Activated CD8-positive, alpha-beta T cell treated with anti-CD3 and anti-CD28 coated beads for 36 hours (primary cell): ENCODE results near the gene SIGLEC10. TPM values are rescaled to one million over a fixed set of nuclear protein-coding genes. Genes with fewer than 3 reads are reported as not detected.

Experiments used
- ATAC-seq: fragments of 200-7000 bp; cut with Tn5 transposase; one replicate; pipeline ENCODE4 v1.10.0; 2021; ENCODE audit warnings: mild to moderate bottlenecking, moderate library complexity
- CTCF ChIA-PET: fragments of 350-600 bp; sonication (Branson Sonifier 250); formaldehyde crosslinking; loops from one replicate; lab custom pipeline; 2021; ENCODE audit warnings: antibody characterized with exemption; lab: Charles Lee
- POLR2A ChIA-PET: fragments of 350-600 bp; sonication (Branson Sonifier 250); formaldehyde crosslinking; loops from one replicate; lab custom pipeline; 2021; ENCODE audit warnings: antibody characterized with exemption; lab: Charles Lee
- DNase-seq: peaks from one replicate; pipeline ENCODE4 v3.0.0-alpha.2; 2020
- H3K27ac Mint-ChIP-seq: one replicate; pipeline ENCODE4 v1.8.0; 2021; ENCODE audit warnings: mild to moderate bottlenecking, mixed read lengths
- H3K27me3 Mint-ChIP-seq: one replicate; pipeline ENCODE4 v1.8.0; 2021; ENCODE audit warnings: mixed read lengths
- H3K36me3 Mint-ChIP-seq: one replicate; pipeline ENCODE4 v1.8.0; 2021; ENCODE audit warnings: low read depth, mixed read lengths
- H3K4me1 Mint-ChIP-seq: one replicate; pipeline ENCODE4 v1.8.0; 2021; ENCODE audit warnings: low read depth, mixed read lengths
- H3K4me3 Mint-ChIP-seq: one replicate; pipeline ENCODE4 v1.8.0; 2021; ENCODE audit warnings: mild to moderate bottlenecking, moderate library complexity, mixed read lengths
- H3K9me3 Mint-ChIP-seq: one replicate; pipeline ENCODE4 v1.8.0; 2021; ENCODE audit warnings: mixed read lengths
- CTCF ChIP-seq: fragments of 200-600 bp; IDR thresholded peaks from one replicate; pipeline ENCODE4 v1.8.0; 2022; ENCODE audit warnings: antibody characterized with exemption, mild to moderate bottlenecking
- intact Hi-C: fragments of 100-400 bp; cut with micrococcal nuclease; formaldehyde crosslinking; loops from one replicate; pipeline ENCODE4 v1.10.0; 2022
- total RNA-seq, 2 experiments: library from RNA; stranded (reverse); gene quantifications; one replicate each; pipeline ENCODE4 v1.2.3, GENCODE V29; 2021

Gene SIGLEC10
- total RNA-seq, 2 experiments from 2014 or later: 0.32 TPM; not detected in 1

DNA sequence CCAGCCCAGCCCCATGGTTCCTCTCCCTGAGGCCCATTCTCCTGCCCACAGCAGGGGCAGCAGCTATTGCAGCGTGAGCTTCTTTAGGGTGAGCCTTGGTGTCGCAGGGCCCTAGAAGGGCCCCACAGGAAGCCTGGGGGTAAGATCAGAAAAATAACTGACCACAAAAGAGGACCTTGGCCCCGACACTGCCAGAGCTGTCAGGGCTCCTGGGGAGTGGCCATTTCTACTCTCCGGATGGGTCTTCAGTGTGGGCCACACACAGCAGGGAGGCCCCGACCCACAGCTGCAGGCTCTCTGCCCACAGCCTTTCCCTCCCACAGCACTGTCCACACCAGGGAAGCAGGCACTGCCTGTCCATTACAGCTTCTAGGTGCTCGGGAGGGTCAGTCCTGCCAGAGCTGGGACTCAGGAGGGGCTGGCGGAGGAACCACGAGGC lies 44.3 kb upstream of the SIGLEC10 start:
- Mint-ChIP-seq H3K4me3 (no peak overlapping the region), H3K4me1 (peaks cover 21% of the 10 kb centered on the region), H3K9me3 (no peaks in the 10 kb centered on the region), H3K27me3 (peaks cover 51% of the 10 kb centered on the region), H3K36me3 (no peaks in the 10 kb centered on the region), H3K27ac (no peak overlapping the region)
- ATAC-seq: no peak
- DNase-seq: no peak
- ChIA-PET POLR2A (interaction anchor here (0.6 to 1.6 kb wide), 2 partner anchors 14 to 21 kb away, joined by 3 to 5 read pairs; no protein-coding TSS in a partner anchor), CTCF (interaction anchor here (0.7 to 4.0 kb wide), 4 partner anchors 11 to 41 kb away, joined by 3 to 34 read pairs (median 4); no protein-coding TSS in a partner anchor)
- intact Hi-C loops: no loop called here
- TF ChIP-seq CTCF: no peak

DNA sequence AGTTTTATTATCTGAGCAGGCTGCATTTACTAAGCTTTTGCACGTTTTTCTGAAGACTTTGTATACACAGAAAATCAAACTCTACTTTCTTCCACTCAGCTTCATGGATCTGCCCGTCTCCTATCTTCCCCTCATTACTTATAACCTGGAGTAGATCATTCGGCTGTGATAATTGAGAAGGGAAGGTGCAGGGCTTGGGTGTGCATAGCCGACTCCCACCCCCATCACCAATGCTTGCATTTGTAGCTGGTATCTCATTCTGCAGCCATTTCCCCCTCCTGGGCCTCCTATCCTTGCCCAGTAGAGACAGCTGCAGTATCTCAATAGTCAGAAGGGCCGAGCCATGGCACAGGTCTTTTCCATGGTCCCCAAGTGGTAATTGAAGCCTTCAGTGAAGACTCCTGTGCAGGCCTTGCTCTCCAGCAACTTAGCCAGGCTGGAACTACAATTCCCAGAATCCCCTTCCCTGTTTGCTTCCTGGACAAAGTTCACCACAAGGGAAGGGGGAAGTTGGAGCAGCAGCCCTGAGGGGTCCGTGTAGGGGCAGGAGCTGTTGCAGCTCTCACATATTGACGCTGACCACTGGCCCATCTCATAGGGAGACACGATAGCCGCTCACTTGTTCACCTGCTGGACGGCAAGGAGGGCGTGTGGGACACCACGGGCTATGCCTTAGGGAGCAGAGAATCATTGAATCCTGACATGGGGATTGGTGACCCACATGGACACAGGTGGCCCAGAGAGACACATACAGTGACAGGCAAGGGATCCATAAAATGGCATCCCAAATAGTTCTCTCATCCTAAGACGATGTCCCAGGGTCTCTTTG lies 42.9 kb upstream of the SIGLEC10 start:
- no peak for DNase-seq
- no peaks in the 10 kb centered on the region for H3K9me3 Mint-ChIP-seq
- ATAC-seq: no peak
- CTCF ChIA-PET: interaction anchor here (0.7 to 4.0 kb wide), 6 partner anchors 12 to 197 kb away, joined by 3 to 34 read pairs (median 4); no protein-coding TSS in a partner anchor
- intact Hi-C loops: no loop called here
- H3K4me1 Mint-ChIP-seq: peaks cover 17% of the 10 kb centered on the region
- TF ChIP-seq CTCF: no peak
- H3K27me3 Mint-ChIP-seq: peaks cover 47% of the 10 kb centered on the region
- POLR2A ChIA-PET: no interaction called here
- no peak overlapping the region for H3K27ac Mint-ChIP-seq
- H3K36me3 Mint-ChIP-seq: no peaks in the 10 kb centered on the region
- no peak overlapping the region for H3K4me3 Mint-ChIP-seq

GRCh38 chr19:51458899-51459505 lies 41.6 kb upstream of the SIGLEC10 start:
- H3K27ac Mint-ChIP-seq: no peak overlapping the region
- peaks cover 11% of the 10 kb centered on the region for H3K4me1 Mint-ChIP-seq
- H3K9me3 Mint-ChIP-seq: no peaks in the 10 kb centered on the region
- TF ChIP-seq CTCF: no peak
- H3K4me3 Mint-ChIP-seq: no peak overlapping the region
- intact Hi-C loops: no loop called here
- no peaks in the 10 kb centered on the region for H3K36me3 Mint-ChIP-seq
- no peak for DNase-seq
- no peak for ATAC-seq
- H3K27me3 Mint-ChIP-seq: peaks cover 37% of the 10 kb centered on the region
- POLR2A ChIA-PET: no interaction called here
- CTCF ChIA-PET: interaction anchor here (0.8 kb wide), 1 partner anchor 14 kb away, joined by 3 read pairs; no protein-coding TSS in a partner anchor

GRCh38 chr19:51458051-51458645 lies 40.7 kb upstream of the SIGLEC10 start, which contains the start of gene SIGLEC8:
SIGLEC8 (minus strand) TSS chr19:51458454; CDS start chr19:51458387, 67 bp downstream.
- no peaks in the 10 kb centered on the region for H3K36me3 Mint-ChIP-seq
- no peak within 1 kb of the TSS for H3K27ac Mint-ChIP-seq
- peaks cover 8% of the 10 kb centered on the region for H3K4me1 Mint-ChIP-seq

More at GRCh38 chr19:51458051-51458645, 40.7 kb upstream of the SIGLEC10 start, which contains the start of gene SIGLEC8:
- intact Hi-C loops: no loop called here
- ChIA-PET CTCF (interaction anchor here (0.8 to 0.9 kb wide), 2 partner anchors 15 kb away, joined by 3 read pairs; no protein-coding TSS in a partner anchor), POLR2A (no interaction called here)
- peaks cover 32% of the 10 kb centered on the region for H3K27me3 Mint-ChIP-seq
- ATAC-seq: no peak
- no peaks in the 10 kb centered on the region for H3K9me3 Mint-ChIP-seq
- DNase-seq: no peak
- no peak for TF ChIP-seq CTCF
- no peak within 1 kb of the TSS for H3K4me3 Mint-ChIP-seq
